Stimulated activated CD8-positive, alpha-beta memory T cell treated with anti-CD3 and anti-CD28 coated beads, Interleukin-7, amount 100 ng/mL, for 1 hour (primary cell): Measurements from ENCODE around the gene RAPGEF5.

Experiments used
- DNase-seq, 2 donors: peaks; one replicate each; pipeline ENCODE4 v3.0.0-alpha.2; 2020; ENCODE audit warnings: low read depth in 2 of 2

RAPGEF5 gene

GRCh38 chr7:22377703-22378102 lies 20.7 kb upstream of the RAPGEF5 start:
- no peak for DNase-seq

- DNase-seq = no peak
Measured at GRCh38 chr7:22375359-22376048, 18.6 kb upstream of the RAPGEF5 start.

- DNase-seq = no peak
Measured at GRCh38 chr7:22373911-22374310, 17.0 kb upstream of the RAPGEF5 start.

- DNase-seq = no peak
Measured at GRCh38 chr7:22373388-22373787, 16.4 kb upstream of the RAPGEF5 start.

GRCh38 chr7:22372863-22373262 lies 15.9 kb upstream of the RAPGEF5 start:
- no peak for DNase-seq

GRCh38 chr7:22371878-22372277 lies 14.9 kb upstream of the RAPGEF5 start:
- DNase-seq = no peak

- no peak for DNase-seq
Measured at GRCh38 chr7:22364900-22365299, 7.9 kb upstream of the RAPGEF5 start.

GRCh38 chr7:22363756-22364422 lies 6.9 kb upstream of the RAPGEF5 start:
- no peak for DNase-seq

- no peak for DNase-seq
Measured at GRCh38 chr7:22361795-22362194, 4.8 kb upstream of the RAPGEF5 start.

- DNase-seq = no peak
Measured at GRCh38 chr7:22361320-22361719, 4.4 kb upstream of the RAPGEF5 start.

- DNase-seq = no peak
Measured at GRCh38 chr7:22358820-22359697, 2.1 kb upstream of the RAPGEF5 start.

- DNase-seq = no peak
Measured at GRCh38 chr7:22357311-22358175, 589 bp upstream of the RAPGEF5 start.

- DNase-seq = no peak
Measured at GRCh38 chr7:22356010-22356691, 803 bp downstream of the RAPGEF5 start.

GRCh38 chr7:22355620-22356009 lies 1.3 kb downstream of the RAPGEF5 start:
- no peak for DNase-seq

GRCh38 chr7:22354462-22354861 lies 2.5 kb downstream of the RAPGEF5 start:
- DNase-seq = no peak

- no peak for DNase-seq
Measured at GRCh38 chr7:22352887-22353286, 4.1 kb downstream of the RAPGEF5 start.

GRCh38 chr7:22351878-22352277 lies 5.1 kb downstream of the RAPGEF5 start:
- no peak for DNase-seq

- DNase-seq = no peak
Measured at GRCh38 chr7:22351329-22351692, 5.6 kb downstream of the RAPGEF5 start.

- DNase-seq = no peak
Measured at GRCh38 chr7:22350466-22351328, 6.3 kb downstream of the RAPGEF5 start.

GRCh38 chr7:22348379-22348778 lies 8.6 kb downstream of the RAPGEF5 start:
- no peak for DNase-seq
